Neural progenitor cell (in vitro differentiated cells): ENCODE measurements around the gene RCOR1.

ENCODE experiments used
- CTCF ChIP-seq: fragments of 200-600 bp; sonication (generic); IDR thresholded peaks from 2 replicates; pipeline ENCODE4 v1.5.1; 2017; ENCODE audit warnings: antibody characterized with exemption, mild to moderate bottlenecking
- EZH2 ChIP-seq: fragments of 200-600 bp; sonication (generic); IDR thresholded peaks from 2 replicates; pipeline ENCODE4 v1.6.1; 2017; ENCODE audit warnings: antibody characterized with exemption, mild to moderate bottlenecking, moderate library complexity

- peak; percentile 25 for TF ChIP-seq CTCF
- TF ChIP-seq EZH2 = no peak
These were observed 46.8 kb upstream of the RCOR1 start for GRCh38 chr14:102545461-102546265.
